ENCODE measurements around the gene PPP1R12B. TPM values are rescaled to one million over a fixed set of nuclear protein-coding genes. Genes with fewer than 3 reads are reported as not detected.
"Not testable (repeated sequence)": the region's sequence is repeated elsewhere in the genome, so short reads cannot be mapped to it uniquely, and the experiment has no call there.

Gene PPP1R12B
- total RNA-seq, 1 donor from 2014 or later, result 21.8 TPM

- no peak overlapping the region for H3K9ac ChIP-seq
- H3K79me2 ChIP-seq (ENCODE audit: low read depth), result no peaks in the 10 kb centered on the region
- peaks cover 10% of the 10 kb centered on the region for H3F3A ChIP-seq (ENCODE audit: low read depth)
- H4K20me1 ChIP-seq (ENCODE audit: low read depth), result no peaks in the 10 kb centered on the region
- no peak overlapping the region for H2AFZ ChIP-seq (replicated peaks)
- Mint-ChIP-seq H3K27me3 (ENCODE audit: insufficient read depth, low read depth) (peaks cover 7% of the 10 kb centered on the region), H3K27ac (peak overlapping the region; percentile 38), H3K4me1 (peaks cover 24% of the 10 kb centered on the region), H3K36me3 (no peaks in the 10 kb centered on the region), H3K4me3 (no peak overlapping the region), H3K9me3 (no peaks in the 10 kb centered on the region)
- peaks cover 12% of the 10 kb centered on the region for H3K4me1 ChIP-seq
- H3K4me3 ChIP-seq, result no peak overlapping the region
- no peaks in the 10 kb centered on the region for H3K27me3 ChIP-seq
- no peaks in the 10 kb centered on the region for H3K9me3 ChIP-seq (ENCODE audit: low read depth)
- H3K4me2 ChIP-seq, result no peak overlapping the region
- H3K36me3 ChIP-seq, result no peaks in the 10 kb centered on the region
- H3K27ac ChIP-seq, result no peak overlapping the region
- no peak for DNase-seq (ENCODE audit: low spot score)
- TF ChIP-seq EZH2phosphoT487 (IDR thresholded peaks at IDR 0.05) (no peak), EZH2 (IDR thresholded peaks at IDR 0.05) (no peak), CTCF (IDR thresholded peaks at IDR 0.05) (no peak)
Observed at GRCh38 chr1:202621446-202621845, 272.9 kb downstream of the PPP1R12B start.

GRCh38 chr1:202622388-202622787, 273.9 kb downstream of the PPP1R12B start:
- Histone ChIP-seq H3K9ac (no peak overlapping the region), H3K4me1 (peaks cover 12% of the 10 kb centered on the region)
- peak overlapping the region; percentile 73 for H3K27ac Mint-ChIP-seq

GRCh38 chr1:202623075-202623474, 274.6 kb downstream of the PPP1R12B start:
- Mint-ChIP-seq H3K27ac (no peak overlapping the region), H3K9me3 (no peaks in the 10 kb centered on the region), H3K27me3 (ENCODE audit: insufficient read depth, low read depth) (peaks cover 5% of the 10 kb centered on the region), H3K4me3 (no peak overlapping the region), H3K36me3 (no peaks in the 10 kb centered on the region), H3K4me1 (peaks cover 21% of the 10 kb centered on the region)
- Histone ChIP-seq H3K79me2 (ENCODE audit: low read depth) (no peaks in the 10 kb centered on the region), H2AFZ (replicated peaks) (peak overlapping the region; percentile 34), H3F3A (ENCODE audit: low read depth) (peaks cover 10% of the 10 kb centered on the region), H4K20me1 (ENCODE audit: low read depth) (no peaks in the 10 kb centered on the region), H3K4me3 (no peak overlapping the region), H3K4me1 (peaks cover 12% of the 10 kb centered on the region), H3K9ac (no peak overlapping the region), H3K27me3 (no peaks in the 10 kb centered on the region), H3K4me2 (no peak overlapping the region), H3K9me3 (ENCODE audit: low read depth) (no peaks in the 10 kb centered on the region), H3K36me3 (no peaks in the 10 kb centered on the region), H3K27ac (peak overlapping the region; percentile 46)
- TF ChIP-seq CTCF (IDR thresholded peaks at IDR 0.05), result no peak
- TF ChIP-seq EZH2phosphoT487 (IDR thresholded peaks at IDR 0.05), result no peak
- TF ChIP-seq EZH2 (IDR thresholded peaks at IDR 0.05), result no peak
- no peak for DNase-seq (ENCODE audit: low spot score)

More at GRCh38 chr1:202622388-202622787, 273.9 kb downstream of the PPP1R12B start:
- H3K4me1 Mint-ChIP-seq, result peaks cover 21% of the 10 kb centered on the region
- H3K36me3 ChIP-seq, result no peaks in the 10 kb centered on the region
- no peaks in the 10 kb centered on the region for H3K9me3 ChIP-seq (ENCODE audit: low read depth)
- TF ChIP-seq EZH2phosphoT487 (IDR thresholded peaks at IDR 0.05) (no peak), EZH2 (IDR thresholded peaks at IDR 0.05) (no peak), CTCF (IDR thresholded peaks at IDR 0.05) (no peak)
- no peak overlapping the region for H3K4me3 ChIP-seq
- H3K36me3 Mint-ChIP-seq, result no peaks in the 10 kb centered on the region
- no peak overlapping the region for H3K4me2 ChIP-seq
- H3K9me3 Mint-ChIP-seq, result no peaks in the 10 kb centered on the region
- H3K27me3 ChIP-seq, result no peaks in the 10 kb centered on the region
- H2AFZ ChIP-seq (replicated peaks), result no peak overlapping the region
- H3K4me3 Mint-ChIP-seq, result no peak overlapping the region
- peaks cover 5% of the 10 kb centered on the region for H3K27me3 Mint-ChIP-seq (ENCODE audit: insufficient read depth, low read depth)
- H3K27ac ChIP-seq, result no peak overlapping the region
- H4K20me1 ChIP-seq (ENCODE audit: low read depth), result no peaks in the 10 kb centered on the region
- no peaks in the 10 kb centered on the region for H3K79me2 ChIP-seq (ENCODE audit: low read depth)
- DNase-seq (ENCODE audit: low spot score), result peak; percentile 38
- peaks cover 10% of the 10 kb centered on the region for H3F3A ChIP-seq (ENCODE audit: low read depth)

- Histone ChIP-seq H3K4me1 (peaks cover 12% of the 10 kb centered on the region), H3F3A (ENCODE audit: low read depth) (peaks cover 10% of the 10 kb centered on the region)
- H3K36me3 Mint-ChIP-seq; H3K4me3 Mint-ChIP-seq; H3K27ac Mint-ChIP-seq; H3K27me3 ChIP-seq; H3K79me2 ChIP-seq (ENCODE audit: low read depth); H3K4me2 ChIP-seq; H3K27ac ChIP-seq; H3K9ac ChIP-seq; H3K9me3 Mint-ChIP-seq; H2AFZ ChIP-seq (replicated peaks); H3K4me3 ChIP-seq; DNase-seq (ENCODE audit: low spot score); H3K36me3 ChIP-seq; H3K9me3 ChIP-seq (ENCODE audit: low read depth); H4K20me1 ChIP-seq (ENCODE audit: low read depth); H3K27me3 Mint-ChIP-seq (ENCODE audit: insufficient read depth, low read depth): not testable (repeated sequence)
- H3K4me1 Mint-ChIP-seq, result peaks cover 19% of the 10 kb centered on the region
Observed at GRCh38 chr1:202623476-202623875, 275.0 kb downstream of the PPP1R12B start.

Data from neural progenitor cell (in vitro differentiated cells).